K562 (cell line): ENCODE data around the gene NEIL1. TPM values are rescaled to one million over a fixed set of nuclear protein-coding genes. Genes with fewer than 3 reads are reported as not detected.

Experiments
- ATF2 ChIP-seq: sonication (generic); formaldehyde crosslinking; IDR thresholded peaks from 2 replicates; pipeline ENCODE4 v1.8.1; 2022; ENCODE audit warnings: missing genetic modification reagents
- NR4A1 ChIP-seq, 2 experiments: fragments of 250-450 bp in 1 of 2; fragments of 450-650 bp in 1 of 2; sonication (Bioruptor Pico) in 1 of 2; IDR thresholded peaks; 2 replicates each; pipeline versions ENCODE4 v1.4.0 to v1.6.1; 2016 to 2020; ENCODE audit warnings: mild to moderate bottlenecking in 2 of 2, missing compliant biosample characterization in 1 of 2, missing genetic modification characterization in 1 of 2, moderate library complexity in 1 of 2
- PHF8 ChIP-seq: fragments of 200-600 bp; sonication (generic); IDR thresholded peaks from 2 replicates; pipeline ENCODE4 v1.6.1; 2012; ENCODE audit warnings: mixed run types, mild to moderate bottlenecking, inconsistent platforms, low read length, moderate library complexity, borderline replicate concordance
- SRF ChIP-seq, 2 experiments: fragments of 250-450, 450-650 bp in 1 of 2; sonication (Bioruptor Pico) in 1 of 2; sonication (generic) in 1 of 2; formaldehyde crosslinking; IDR thresholded peaks; 2 replicates each; pipeline versions ENCODE4 v1.5.0 to v1.5.1; 2020 to 2022; ENCODE audit warnings: mild to moderate bottlenecking in 1 of 2, missing genetic modification reagents in 1 of 2
- ZBTB40 ChIP-seq, 2 experiments: fragments of 450-650 bp in 1 of 2; sonication (generic) in 1 of 2; formaldehyde crosslinking in 1 of 2; IDR thresholded peaks; 2 replicates each; pipeline versions ENCODE4 v1.7.1 to v1.9.0; 2016 to 2022; ENCODE audit warnings: inconsistent platforms in 1 of 2, mild to moderate bottlenecking in 1 of 2, missing genetic modification reagents in 1 of 2
- ZNF3 ChIP-seq: fragments of 250-450 bp; sonication (Bioruptor Pico); IDR thresholded peaks from 2 replicates; pipeline ENCODE4 v1.5.0; 2021; ENCODE audit warnings: mild to moderate bottlenecking, moderate library complexity
- polyA plus RNA-seq, 8 experiments: library from polyadenylated mRNA; depleted of rRNA in 4 of 8; stranded (reverse) in 5 of 8; unstranded in 3 of 8; fragments of >200 nt; fragmentation: Nextera tagmentation in 2 of 8; fragmentation: Illumina TruSeq in 1 of 8; extraction: Ambion mirVana in 2 of 8; extraction: Trizol in 1 of 8; gene quantifications; 2 replicates each; pipeline versions ENCODE4 v1.2.1 to v1.2.3, GENCODE V29; 2011 to 2014; ENCODE audit warnings: inconsistent platforms in 1 of 8, missing spikeins in 1 of 8
- total RNA-seq, 7 experiments: library from RNA; depleted of rRNA in 6 of 7; stranded (reverse); fragments of >200 nt in 6 of 7; fragmentation: Illumina TruSeq in 2 of 7; extraction: Trizol in 2 of 7; gene quantifications; 2 replicates each; pipeline versions ENCODE4 v1.2.1 to v1.2.3, GENCODE V29; 2011 to 2021; ENCODE audit warnings: low replicate concordance in 1 of 7

NEIL1 gene
- total and polyA plus RNA-seq, 9 of the 15 experiments (the other 6 are each of a cell fraction or from before 2014, with no cell fraction given), result 0.14 to 4.3 (median 2.4) TPM

- no peak for TF ChIP-seq ZBTB40 (IDR thresholded peaks at IDR 0.05)
- no peak for TF ChIP-seq ZBTB40 (CRISPR knock-in tag; IDR thresholded peaks at IDR 0.05)
- no peak for TF ChIP-seq SRF (CRISPR knock-in tag; IDR thresholded peaks at IDR 0.05)
- TF ChIP-seq PHF8, result no peak
- no peak for TF ChIP-seq NR4A1 (CRISPR knock-in tag; IDR thresholded peaks at IDR 0.05)
- no peak for TF ChIP-seq NR4A1 (tag; IDR thresholded peaks at IDR 0.05)
- TF ChIP-seq ZNF3, result no peak
- TF ChIP-seq ATF2 (CRISPR knock-in tag), result no peak
Measured at GRCh38 chr15:75329571-75329970, 17.3 kb upstream of the NEIL1 start (continued).
